NCI-H1417 treated with DMSO at 0.1 percent for 48 hours (cell line): ENCODE data around the gene FYN.
"Not testable (repeated sequence)": the region's sequence is repeated elsewhere in the genome, so short reads cannot be mapped to it uniquely, and the experiment has no call there.

ENCODE experiments used
- DNase-seq: peaks from one replicate; lab custom pipeline; 2025; lab: John Stamatoyannopoulos, UW

Gene FYN

DNA sequence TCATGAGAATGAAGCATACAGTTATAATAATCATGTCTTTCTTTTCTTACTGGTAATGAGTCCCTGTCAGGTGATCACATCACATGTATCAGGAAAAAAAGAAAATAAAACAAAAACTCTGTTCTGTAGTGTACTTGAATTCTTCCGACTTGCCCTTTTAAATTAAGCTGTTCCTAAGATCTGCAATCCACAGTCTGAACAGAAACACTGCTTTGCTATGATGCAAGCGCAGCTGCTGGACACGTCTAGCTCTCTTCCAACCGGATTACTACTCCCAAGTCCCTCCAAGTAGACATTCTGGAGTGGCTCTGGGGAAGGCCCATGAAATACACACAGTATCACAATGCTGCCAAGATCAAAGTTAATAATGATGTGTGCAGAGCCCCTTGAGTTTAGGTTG lies 83.7 kb downstream of the FYN start:
- DNase-seq: no peak

GRCh38 chr6:111788379-111789276 lies 84.6 kb downstream of the FYN start:
- no peak for DNase-seq

- DNase-seq: not testable (repeated sequence)
These were observed 87.1 kb downstream of the FYN start for GRCh38 chr6:111786151-111786550.

DNA sequence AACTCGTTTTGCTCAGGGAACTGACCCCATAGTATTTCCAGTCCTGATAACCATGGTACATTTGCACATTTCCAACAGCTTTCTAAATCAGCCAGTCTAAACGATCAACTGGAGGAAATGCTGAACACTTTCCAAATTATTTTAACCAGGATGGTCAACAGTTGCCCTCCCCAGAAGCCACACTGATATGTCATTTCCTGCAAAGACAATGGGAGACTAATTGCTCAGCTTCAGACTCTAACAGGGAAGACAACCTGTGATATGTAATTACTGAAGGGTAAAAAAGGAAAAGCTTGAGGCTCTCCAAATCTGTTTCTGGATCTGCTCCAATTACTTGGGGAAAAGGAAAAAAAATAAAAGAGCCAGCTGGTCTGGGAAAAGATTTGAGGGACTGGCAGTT lies 88.8 kb downstream of the FYN start:
- peak; percentile 23 for DNase-seq

DNA sequence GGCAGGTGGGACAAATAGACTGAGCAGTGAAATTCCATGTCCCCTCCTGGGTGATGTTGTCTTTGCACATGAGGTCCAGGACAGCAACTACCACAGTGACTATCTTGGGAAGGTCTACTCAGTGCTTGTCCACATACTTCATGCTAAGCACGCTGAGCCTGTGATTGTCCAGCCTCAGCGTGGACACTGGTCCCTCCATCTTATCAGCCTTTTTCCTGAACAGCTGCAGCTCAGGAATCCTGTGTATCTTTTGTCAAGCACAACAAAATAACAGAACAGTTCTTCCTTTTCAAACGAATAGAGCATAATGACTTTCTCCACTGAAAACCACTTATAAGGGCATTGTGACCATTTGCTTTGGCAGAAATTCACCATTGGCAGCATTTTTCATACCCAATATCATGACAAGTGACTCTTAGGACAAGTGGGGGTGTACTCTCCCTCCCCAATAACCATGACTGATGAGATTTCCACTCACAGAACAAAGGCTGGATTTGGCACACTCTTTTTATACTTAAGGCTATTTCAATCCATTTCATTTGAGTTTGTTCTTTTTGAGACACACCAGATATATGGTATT lies 90.3 kb downstream of the FYN start:
- DNase-seq: no peak

GRCh38 chr6:111782192-111782809 lies 91.0 kb downstream of the FYN start:
- DNase-seq: no peak

DNA sequence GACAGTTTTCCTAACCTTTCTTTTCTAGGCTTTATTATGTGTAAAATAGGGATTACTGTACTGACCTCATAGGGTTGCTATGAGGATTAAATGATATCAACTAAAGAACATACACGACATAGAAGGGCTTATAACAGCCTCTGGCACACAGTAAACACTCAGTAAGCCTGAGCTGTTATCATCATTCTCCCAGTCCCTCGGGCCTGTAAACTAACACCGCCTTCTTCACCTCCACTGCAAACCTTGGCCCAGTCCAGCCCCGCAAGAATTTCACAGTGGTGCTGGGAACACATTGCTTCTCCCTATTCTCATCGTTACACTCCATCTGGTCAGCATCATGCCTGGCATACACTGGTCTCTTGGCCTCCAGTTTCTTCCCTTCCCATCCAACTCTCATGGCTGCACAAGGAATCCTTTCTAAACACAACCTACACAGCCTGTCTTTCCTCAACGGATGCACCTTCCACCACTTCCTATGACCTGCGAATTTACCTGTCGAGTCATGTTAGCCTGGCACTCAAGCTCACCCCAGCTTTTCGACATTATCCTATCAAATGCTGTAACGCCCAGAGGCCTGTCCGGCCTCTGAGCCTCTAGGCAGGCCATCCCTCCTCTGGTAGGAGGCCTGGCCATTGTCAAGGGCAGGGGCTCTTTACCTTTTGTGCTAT lies 92.1 kb downstream of the FYN start:
- DNase-seq: no peak

DNA sequence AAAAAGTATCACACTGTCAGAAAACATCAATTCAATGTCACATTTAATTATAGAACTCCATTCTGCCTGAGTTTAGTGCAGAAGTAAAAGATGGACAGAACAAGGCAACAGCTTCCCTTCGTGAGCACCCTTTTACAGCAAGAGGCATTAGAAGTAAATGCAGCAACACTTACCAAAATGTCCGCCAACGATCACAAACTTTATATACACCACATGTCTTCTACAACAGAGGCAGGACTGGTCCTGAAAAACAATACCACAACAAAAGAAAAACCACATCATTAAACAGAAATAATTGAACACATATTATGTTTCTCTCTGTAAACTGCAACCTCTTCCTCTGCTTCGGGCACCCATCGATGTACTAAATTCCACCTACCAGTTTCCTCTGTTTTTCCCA lies 92.9 kb downstream of the FYN start:
- DNase-seq: no peak

- no peak for DNase-seq
These were observed 93.6 kb downstream of the FYN start for GRCh38 chr6:111779660-111780059.

GRCh38 chr6:111779031-111779430 lies 94.2 kb downstream of the FYN start:
- DNase-seq: no peak

GRCh38 chr6:111777357-111777756 lies 95.9 kb downstream of the FYN start:
- DNase-seq: no peak

DNA sequence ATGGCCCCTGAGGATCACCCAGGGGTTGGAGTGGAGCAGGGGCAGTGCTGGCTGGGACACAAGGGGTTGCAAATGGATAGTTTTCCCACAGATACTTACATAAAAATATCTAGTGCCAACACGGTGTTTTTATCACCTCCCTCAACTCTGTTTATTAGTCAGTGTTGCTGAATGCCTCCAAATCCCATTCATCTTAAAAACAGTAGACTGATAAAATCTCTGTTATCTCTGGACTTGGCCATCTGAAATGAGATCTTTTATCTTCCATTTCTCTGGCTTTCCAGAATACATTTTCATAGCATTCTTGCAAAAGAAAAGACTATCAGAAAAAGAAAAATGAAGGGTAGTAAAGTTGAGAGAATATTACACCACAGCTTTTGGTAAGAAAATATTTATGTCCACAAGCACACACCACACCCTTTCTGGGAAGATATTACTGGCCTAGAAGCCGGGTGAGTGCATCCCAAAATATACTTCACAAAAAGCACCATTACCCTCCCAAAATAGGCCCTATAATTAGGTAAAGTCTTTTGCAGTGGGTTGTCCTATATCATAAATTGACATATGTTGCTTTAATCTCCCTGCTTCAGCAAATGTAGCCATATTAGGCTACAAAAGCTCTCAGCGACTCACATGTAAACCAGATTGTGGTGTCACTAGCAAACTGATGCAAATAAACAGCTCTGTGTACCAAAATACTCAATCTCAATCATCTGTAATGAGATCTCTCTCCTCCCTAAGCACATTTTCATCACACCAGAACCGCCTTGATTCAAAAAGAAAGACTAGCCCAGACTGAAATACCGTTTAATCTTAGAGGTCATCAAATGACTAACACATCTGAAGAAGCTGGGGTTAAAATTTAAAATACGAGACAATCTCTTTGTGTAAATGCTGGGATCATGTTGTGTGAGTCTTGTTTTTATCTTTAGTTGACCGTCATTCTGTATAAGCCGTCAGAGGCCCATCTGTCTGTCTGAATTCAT lies 96.7 kb downstream of the FYN start:
- no peak for DNase-seq

DNA sequence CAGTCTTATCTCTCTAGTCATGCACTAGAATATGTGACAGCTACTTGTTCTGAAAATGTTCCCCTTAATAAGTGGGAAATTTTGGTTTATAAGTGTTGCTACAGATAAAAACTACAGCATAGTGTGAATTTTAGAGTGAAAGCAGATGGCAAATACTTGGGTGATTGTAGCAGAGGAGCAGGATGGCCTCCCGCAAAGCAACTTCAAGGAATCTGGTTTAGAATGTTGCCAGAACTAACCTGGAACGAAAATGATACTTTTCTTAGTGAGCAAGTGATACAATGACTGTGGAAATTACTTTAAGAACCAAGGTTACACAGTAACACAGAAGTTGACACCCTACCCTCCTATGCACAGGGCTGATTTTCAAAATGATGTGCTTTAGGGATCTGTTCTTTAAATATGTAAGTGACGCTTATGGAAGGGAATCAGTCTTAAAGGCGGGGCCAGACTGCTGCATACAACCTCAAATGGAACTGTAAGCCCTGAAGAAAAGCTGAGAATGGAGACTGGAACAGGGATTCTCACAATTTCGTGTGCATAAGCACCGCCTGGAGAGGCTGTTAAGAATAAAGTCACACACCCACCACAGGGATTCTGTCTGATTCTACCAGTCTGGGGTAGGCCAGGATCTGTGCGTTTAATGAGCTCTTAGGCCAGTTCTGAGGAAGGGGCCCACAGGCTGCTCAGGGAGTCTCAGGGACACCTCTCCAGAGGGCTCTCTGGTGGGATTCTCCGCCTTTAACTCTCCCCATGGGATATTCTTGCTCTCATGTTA lies 97.9 kb downstream of the FYN start:
- DNase-seq: no peak

GRCh38 chr6:111774346-111774703 lies 98.9 kb downstream of the FYN start:
- DNase-seq: no peak

GRCh38 chr6:111773501-111774345 lies 99.5 kb downstream of the FYN start:
- no peak for DNase-seq

GRCh38 chr6:111772381-111772780 lies 100.9 kb downstream of the FYN start:
- no peak for DNase-seq

DNA sequence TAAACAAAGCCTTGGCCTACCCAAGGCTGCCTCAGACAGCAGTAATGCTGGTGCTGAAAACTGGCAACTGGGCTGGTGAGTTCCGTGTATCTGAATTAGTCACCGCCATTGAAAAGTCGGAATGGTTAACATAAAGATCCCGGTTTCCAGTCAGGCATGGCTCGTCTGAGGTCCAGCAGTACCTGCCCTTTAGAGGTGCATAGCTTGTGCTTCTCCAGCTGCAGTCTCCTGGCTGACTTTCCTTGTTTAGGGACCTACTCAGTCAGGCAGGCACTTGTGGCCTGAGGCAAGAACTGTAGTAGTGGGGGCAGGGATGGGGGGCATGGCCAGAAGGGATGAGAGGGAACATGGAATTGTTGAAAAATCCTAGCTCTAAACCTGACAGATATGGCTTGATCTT lies 101.6 kb downstream of the FYN start:
- DNase-seq: no peak

GRCh38 chr6:111771094-111771432 lies 102.2 kb downstream of the FYN start:
- no peak for DNase-seq

GRCh38 chr6:111770263-111771093 lies 102.8 kb downstream of the FYN start:
- DNase-seq: no peak
